Measurements from ENCODE around the gene PLA2G6.
"Not testable (repeated sequence)": the region's sequence is repeated elsewhere in the genome, so short reads cannot be mapped to it uniquely, and the experiment has no call there.

The PLA2G6 gene

DNA sequence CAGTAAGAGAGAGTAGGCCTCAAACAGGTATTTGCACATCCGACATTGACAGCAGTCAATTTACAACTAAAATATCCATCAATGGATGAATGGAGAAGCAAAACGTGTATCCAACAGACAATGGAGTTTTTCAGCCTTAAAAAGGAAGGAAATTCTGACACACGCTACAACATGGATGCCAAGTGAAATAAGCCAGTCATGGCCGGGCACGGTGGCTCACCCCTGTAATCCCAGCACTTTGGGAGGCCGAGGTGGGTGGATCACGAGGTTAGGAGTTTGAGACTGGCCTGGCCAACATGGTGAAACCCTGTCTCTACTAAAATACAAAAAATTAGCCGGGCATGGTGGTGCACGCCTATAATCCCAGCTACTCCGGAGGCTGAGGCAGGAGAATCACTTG is 64.1 kb downstream of the PLA2G6 start:
- DNase-seq; in situ Hi-C loops (cut with MboI; ENCODE audit: low pct_unique_long_range_greater_than_20kb, low sequenced_read_pairs): not testable (repeated sequence)

DNA sequence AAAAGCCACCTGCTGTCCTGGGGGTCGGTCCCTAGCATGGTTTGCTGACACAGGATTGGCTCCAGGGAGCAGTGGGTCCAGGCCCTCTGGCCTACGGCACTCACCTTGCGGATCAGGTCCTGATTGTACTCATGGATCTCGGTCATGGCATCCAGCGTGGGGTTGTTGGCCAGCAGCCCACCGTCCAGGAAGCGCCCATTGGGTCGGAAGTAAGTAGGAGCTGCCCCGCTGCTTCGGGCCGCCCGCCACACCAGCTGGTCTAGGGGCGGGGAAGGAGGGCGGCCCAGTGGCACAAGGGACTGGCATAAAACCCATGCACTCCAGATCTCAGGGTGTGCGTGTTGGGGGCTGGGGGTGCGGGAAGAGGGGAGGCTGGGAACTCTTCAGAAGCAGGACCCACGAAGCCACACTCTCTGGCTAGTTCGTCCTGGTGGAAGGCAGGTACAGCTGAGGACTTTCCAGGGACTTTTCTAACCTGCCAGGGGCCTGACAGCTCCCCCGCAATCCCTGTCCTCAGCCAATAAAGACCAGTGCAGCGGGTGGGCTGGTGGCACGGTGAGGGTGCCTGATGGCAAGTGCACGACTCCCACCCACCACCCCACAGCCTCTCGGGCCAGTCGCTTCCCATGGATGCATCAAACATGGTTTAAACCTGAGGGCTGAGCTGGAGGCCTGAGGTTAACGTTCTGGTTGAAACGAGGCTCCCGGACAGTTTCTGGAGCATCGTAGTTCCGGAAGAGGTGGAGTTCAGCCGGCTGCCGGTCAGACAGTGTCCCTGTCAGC is 66.0 kb downstream of the PLA2G6 start:
- in situ Hi-C loops (cut with MboI; ENCODE audit: low pct_unique_long_range_greater_than_20kb, low sequenced_read_pairs), result no loop called here
- no peak for DNase-seq

DNA sequence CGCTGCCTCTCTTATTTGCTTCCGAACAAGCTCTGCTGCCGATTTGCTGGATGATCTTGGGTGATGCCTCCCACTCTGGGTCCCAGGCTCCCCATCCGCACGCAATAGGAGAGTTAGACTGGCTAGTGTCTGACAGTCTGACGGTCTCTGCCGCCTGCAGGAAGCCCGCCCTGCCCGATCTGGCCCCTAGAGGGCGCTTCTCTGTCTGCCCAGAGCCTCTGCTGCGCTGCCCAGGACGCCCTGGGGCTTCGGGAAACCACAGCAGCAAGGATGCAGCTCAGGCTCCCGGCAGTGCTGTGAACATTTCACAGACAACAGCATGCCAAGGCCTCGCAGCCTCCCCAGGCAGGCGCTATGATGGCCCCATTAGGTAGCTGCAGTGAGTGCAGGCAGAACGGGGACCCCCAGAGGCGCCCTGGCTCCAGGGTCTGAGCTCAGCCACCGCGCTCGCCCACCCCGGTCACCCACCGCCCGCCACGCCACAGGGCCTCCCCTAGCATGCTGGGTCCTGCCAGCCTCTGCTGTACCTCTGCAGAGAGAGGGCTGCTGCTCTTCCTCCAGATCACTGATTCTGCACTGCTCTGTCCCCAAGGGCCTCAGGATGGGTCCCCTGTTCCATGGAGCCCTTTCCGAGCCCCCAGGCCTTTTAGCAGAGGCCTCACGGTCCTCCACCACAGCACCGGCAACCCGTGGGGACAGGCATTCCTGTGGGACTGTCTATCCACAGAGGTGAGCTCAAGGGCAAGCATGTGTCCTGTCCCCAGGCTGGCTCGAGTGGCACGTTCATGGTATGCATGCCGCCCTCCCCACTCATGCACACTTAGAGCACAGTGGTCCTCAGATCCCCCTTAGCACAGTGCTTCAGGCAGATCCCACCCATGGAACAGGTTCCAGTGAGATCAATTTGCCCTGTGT is 66.9 kb downstream of the PLA2G6 start:
- in situ Hi-C loops (cut with MboI; ENCODE audit: low pct_unique_long_range_greater_than_20kb, low sequenced_read_pairs), result no loop called here

DNA sequence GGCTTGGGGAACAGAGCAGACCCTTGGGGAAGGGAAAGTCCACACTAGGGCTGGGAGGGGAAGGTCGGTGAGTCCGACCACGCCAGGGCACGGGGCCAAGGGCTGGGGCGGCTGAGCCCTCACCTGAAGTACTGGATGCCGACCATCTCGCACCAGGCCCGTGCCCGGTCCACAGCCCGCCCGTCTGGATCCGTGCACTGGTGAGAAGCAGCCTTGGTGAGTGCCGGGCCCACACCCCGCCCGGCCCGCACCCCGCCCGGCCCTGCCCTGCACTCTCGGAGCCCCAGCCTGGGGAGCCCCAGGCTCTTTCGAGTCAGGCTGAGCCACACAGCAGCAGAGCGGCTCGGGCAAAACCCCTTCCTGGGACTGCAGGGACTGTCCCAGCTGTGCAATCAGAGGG is 69.2 kb downstream of the PLA2G6 start:
- in situ Hi-C loops (cut with MboI; ENCODE audit: low pct_unique_long_range_greater_than_20kb, low sequenced_read_pairs), result no loop called here
- DNase-seq, result no peak

More for the DNA sequence above, 66.9 kb downstream of the PLA2G6 start:
- DNase-seq, result peak; percentile 79

DNA sequence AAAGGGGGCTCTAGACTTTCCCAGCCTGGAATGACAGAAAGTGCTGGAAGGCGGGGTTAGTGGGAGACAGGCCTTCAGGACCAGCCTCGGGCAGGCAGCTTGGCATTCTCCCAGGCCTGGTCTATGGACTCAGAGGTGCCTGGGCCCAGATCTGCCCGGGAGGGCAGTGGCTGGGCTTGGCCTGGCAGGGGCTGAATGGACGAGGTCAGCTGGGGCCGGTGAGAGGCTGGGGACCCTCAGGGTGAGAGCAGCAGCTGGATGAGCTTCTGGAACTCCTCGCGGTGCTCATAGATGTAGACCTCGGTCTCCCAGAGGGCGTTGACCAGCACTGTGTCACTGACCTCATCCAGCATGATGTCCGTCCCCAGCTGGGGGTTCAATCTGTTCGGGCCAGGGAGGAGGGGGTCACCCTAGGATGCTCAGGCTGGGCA is 69.7 kb downstream of the PLA2G6 start:
- in situ Hi-C loops (cut with MboI; ENCODE audit: low pct_unique_long_range_greater_than_20kb, low sequenced_read_pairs), result no loop called here
- no peak for DNase-seq

DNA sequence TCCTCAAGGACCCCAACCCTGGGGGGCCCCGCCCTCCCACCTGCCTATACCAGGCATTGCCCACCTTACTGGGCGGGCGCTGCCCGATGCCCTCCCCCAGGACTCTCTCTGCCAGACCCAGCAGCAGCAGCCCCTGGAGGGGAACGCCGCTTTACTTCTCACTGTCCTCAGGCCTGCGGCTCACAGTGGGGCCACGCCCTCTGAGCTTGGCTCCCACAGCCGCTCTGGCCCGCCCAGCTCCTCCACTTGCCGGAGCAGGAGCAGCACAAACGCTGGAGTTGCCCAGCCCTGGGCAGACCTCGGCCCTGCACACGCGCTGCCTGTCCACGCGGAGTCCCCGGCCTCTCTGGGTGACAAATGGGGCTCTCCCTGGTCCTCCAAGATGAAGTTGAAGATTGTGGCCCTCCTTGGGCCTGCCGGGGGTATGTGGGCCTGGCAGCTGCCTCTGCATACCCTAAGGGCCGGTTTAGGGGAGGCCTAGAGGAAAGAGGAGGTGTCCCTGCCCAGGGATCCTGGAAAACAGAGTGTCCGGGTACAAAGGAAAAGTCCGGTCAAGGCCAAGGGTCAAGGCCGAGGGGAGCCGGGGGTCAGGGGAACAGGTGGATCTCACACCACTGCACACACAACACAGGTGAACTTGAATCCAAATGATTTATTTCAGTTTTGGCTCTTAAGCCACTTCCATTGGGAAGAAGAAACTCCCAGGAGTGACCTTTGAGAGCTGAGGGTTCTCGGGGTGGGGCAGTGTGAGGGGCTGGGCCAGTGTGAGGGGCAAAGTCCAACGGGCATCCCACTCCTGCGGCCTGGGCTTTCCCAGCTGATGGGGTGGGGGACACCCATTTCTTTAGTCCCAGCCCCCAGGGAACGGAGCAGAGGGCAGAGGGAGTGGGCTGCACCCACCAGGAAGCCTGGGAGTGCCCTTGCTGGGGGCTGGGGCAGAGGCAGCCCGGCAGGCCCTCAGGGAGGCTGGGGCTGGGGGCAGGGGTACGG is 70.5 kb downstream of the PLA2G6 start:
- in situ Hi-C loops (cut with MboI; ENCODE audit: low pct_unique_long_range_greater_than_20kb, low sequenced_read_pairs), result no loop called here
- no peak for DNase-seq

DNA sequence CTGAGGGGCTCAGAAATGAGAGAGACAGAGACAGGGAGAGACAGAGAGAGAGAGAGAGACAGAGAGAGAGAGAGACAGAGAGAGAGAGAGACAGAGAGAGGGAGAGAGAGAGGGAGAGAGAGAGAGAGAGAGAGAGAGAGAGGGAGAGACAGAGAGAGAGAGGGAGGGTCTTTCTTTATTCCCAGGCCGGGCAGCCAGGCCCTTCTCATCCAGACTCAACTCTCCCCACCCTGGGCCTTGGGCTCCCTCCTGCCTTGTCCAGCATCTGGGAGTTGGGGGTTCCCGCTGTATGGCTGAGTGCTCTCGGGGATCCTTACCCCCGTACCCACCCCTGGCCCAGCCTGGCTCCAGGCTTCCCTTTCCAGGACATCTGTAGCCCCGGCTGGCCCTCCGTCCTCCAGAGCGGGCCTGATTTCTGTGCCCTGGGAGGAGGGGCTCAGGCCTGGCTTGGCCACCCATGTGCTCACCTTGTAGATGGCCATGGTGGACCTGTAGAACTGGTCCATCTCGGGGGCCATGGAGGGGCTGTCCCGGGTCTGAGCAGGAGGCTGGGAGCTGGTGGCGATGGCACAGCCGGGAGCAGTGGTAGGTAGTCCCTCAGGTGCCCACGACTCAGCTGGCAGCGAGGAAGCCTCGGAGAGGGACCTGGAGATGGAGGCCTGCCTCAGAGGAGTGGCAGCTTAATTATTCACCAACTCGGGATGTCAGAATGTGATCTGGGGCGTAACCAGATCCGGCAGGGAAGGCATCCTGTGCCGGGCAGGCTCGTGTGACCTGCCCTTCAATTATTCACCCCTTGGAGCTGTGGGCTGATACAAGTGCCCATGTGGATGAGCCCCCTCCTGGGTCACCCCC is 71.4 kb downstream of the PLA2G6 start, which contains the start of gene BAIAP2L2:
Gene BAIAP2L2 (minus strand): TSS at position 677 of the 855 bp plus-strand sequence. CDS start 159 bp downstream, at position 518.
- in situ Hi-C loops (cut with MboI; ENCODE audit: low pct_unique_long_range_greater_than_20kb, low sequenced_read_pairs), result no loop called here
- DNase-seq, result no peak

DNA sequence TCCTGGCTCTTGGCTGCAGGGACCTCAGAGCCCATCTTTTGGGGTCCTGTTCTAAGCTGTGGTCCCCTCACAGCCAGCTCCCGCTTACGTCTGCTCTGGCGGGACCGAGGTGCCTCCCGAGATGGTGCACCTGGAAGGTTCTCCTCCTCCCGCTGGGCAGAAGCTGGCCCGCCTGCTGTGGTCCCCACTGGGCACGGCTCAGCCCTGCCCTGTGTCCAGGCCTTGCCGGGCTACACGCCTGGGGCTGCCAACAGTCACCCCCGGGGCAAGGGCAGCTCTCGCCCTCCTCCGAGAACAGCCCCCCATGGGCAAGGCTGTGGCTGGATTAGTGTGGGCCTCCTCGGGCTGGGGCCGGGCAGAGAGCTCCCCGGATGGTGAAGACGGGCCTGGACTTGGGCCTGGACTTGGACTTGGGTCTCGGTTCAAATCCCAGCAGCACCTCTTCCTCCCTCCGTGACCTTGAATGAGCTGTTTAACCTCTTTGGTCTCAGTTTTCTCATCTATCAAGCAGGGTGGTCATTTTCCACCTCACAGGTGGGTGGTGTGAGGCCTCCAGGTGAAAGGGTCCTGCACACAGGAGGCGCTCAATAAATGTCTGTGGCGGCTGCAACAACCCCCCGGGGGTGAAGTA is 72.1 kb downstream of the PLA2G6 start:
- in situ Hi-C loops (cut with MboI; ENCODE audit: low pct_unique_long_range_greater_than_20kb, low sequenced_read_pairs), result no loop called here
- DNase-seq, result peak; percentile 14

DNA sequence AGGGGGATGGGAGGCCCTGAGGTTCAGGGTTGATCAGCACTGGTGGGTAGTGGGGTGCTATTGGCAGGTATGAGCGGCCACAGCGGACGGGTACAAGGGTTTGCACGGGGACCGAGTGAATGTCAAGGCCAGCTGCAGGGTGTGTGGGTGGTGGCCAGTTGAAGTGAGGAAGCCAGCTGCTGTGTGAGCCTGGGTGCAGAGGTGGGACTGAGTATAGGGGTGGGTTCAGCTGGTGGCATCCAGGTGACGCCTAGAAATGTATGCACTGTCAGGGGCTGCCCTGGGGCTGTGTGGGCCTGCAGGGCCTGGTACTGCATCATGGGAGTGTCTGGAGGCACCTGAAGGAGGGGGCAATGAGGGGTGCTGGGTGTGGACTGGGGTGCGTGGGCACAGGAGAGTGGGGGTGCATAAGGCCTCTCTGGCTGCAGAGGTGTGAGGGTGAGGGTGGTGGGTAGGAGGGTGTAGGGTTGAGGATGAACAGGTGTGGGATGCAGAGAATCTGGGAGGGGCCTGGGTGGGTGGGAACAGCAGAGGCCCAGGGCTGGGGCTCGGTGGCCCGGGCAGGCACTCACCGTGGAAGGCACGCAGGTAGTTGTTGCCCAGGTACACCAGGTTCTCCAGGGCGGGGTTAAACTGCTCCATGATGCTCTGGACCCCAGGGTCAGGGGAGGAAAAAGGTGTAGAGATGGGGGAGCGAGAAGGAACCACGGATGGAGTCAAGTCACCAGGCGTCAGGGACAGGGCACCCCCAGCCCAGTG is 72.9 kb downstream of the PLA2G6 start:
- in situ Hi-C loops (cut with MboI; ENCODE audit: low pct_unique_long_range_greater_than_20kb, low sequenced_read_pairs), result no loop called here
- DNase-seq, result no peak

DNA sequence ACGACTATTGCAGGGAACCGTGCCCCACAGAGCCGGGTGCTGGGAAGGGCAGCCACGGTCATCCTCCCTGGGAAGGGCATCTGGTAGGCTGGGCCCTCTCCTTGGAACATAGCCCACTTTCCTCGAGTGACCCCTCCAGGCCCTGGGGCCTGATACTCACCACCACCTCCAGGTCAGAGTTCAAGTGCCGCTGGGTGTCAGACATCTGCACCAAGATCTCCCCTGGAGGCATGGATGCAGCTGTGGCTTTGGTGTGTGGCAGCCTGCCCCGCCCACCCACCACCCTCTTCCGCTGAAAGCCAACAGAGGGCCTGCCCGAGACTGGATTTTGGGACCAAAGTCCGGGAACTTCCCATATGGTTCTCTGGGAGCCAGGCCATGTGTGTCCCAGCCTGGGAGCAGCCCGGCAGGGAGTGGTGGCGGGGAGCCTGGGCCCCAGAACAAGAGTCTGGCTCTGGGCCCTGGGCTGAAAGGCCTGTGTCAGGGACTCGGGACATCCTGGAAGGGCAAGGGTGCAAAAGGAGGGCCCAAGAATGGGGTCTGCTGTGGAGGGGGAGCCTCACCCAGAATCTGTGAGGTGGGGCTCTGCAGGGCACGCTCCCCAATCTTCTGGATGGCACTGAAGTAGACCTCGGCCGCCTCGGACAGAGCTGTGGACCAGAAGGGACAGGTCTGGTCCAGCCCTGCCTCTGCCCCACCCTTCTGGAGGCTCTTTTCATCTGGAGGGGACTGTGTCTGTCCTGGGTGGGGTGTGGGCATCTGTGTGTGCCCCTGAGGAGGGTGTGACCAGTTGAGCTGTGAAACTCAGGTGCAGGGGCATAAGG is 73.7 kb downstream of the PLA2G6 start:
- DNase-seq, result no peak
- in situ Hi-C loops (cut with MboI; ENCODE audit: low pct_unique_long_range_greater_than_20kb, low sequenced_read_pairs), result no loop called here

DNA sequence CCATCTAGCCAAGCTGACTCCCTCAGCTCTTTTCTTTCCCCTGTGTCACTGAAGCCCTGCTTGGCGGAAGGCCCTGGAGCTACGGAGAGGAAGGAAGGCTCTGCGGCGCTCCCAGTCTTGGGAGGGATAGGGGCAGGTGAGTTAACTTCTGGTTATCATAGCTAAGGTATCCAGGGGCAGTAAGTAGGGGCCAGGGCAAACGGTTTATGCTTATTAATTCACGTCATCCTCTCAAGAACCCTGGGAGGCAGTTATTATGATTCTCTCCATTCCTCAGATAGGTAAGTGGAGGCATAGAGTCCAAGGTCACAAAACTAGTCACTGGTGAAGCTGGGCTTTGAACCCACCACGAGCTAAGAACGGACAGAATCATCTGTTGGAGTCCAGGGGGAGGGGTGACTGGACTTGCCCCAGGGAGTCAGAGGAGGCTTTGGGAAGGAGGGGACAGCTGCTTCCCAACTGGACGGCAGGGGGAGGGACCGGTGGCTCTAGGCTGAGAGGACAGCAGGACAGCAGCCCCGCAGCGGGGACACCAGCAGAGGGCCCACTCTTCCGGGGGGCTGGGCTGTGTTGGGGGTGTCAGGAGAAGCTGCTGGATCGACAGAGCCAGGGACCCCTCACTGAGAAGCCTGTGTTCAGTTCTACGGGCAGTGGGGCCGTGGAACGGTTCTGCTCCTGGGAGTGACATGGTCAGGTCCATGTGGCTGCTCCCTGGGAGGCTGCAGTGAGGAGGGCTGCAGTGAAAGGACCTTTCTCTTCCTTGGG is 74.6 kb downstream of the PLA2G6 start:
- no peak for DNase-seq

DNA sequence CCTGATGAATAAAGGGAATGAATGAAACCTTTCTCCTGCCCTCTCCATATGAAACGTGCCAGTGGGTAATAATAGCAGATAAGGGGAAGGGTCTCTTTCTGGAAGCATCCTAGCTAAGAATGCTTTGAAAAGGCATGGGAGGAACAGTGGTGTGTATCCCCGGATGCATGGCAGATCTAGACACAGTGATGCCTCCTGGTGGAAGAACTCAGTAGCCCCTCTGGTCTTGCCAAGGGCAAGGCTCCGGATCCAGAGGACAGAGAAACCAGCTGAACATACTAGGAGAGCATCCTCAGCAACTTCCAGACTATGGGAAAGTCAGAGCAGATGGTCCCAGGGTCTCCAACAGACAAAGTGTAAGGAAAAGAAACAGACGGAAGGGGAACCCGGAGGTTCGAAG is 77.5 kb downstream of the PLA2G6 start:
- peak; percentile 32 for DNase-seq
- in situ Hi-C loops (cut with MboI; ENCODE audit: low pct_unique_long_range_greater_than_20kb, low sequenced_read_pairs), result no loop called here

More for the DNA sequence above, 74.6 kb downstream of the PLA2G6 start:
- in situ Hi-C loops (cut with MboI; ENCODE audit: low pct_unique_long_range_greater_than_20kb, low sequenced_read_pairs), result no loop called here

DNA sequence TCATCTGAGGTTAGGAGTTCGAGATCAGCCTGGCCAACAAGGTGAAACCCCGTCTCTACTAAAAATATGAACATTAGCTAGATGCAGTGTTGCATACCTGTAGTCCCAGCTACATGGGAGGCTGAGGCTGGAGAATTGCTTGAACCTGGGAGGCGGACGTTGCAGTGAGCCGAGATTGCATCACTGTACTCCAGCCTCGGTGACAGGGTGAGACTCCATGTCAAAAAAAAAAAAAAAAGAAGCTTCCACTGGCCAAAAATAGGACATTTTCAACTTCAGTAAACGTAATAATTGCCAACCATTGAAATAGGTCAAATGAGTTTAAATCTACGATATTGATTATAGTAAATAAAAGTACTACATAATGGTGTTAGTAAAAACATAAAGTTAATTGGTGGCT is 78.0 kb downstream of the PLA2G6 start:
- in situ Hi-C loops (cut with MboI; ENCODE audit: low pct_unique_long_range_greater_than_20kb, low sequenced_read_pairs), result no loop called here
- no peak for DNase-seq

DNA sequence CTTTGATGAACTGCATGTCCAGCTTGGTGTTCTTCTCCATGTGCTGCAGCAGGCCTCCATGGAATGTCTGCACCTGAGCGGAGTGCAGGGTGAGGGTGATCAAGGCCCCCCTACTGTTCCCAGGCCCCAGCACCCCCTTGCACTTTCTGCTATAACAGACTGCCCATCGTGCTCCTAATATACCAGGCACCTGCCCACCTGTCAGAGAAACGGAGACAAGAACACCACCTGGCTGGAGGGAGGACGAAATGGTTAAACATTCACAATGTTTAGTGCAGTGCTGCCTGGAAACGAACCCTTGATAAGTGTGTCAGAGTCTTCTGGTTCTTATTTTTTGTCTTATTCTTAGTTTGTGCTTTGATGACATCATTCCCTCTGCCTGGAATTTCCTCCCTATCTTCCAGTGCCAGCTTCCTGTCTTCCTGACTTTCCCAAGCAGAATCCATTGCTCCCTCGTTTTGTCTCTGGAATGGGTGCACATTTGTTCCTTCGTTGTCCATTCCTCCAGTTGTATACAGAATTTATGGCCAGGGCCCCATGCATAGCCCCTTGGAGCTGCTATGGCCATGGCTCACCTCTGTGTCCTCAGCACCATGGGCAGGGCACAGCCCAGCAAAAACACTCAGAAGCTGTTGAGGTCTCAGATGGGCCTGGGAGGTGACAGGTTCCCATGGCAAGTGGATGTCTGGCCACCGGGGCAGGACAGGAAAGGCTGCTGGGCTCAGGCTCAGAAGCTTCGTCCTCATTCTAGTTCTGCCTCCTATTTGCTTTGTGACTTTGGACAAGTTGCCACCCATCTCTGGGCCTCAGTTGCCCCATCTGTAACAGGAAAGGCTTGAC is 83.0 kb downstream of the PLA2G6 start:
- DNase-seq, result no peak
- in situ Hi-C loops (cut with MboI; ENCODE audit: low pct_unique_long_range_greater_than_20kb, low sequenced_read_pairs), result no loop called here

Data from KBM-7 (cell line).